Measurements from ENCODE around the gene GPRC5C. TPM values are rescaled to one million over a fixed set of nuclear protein-coding genes. Genes with fewer than 3 reads are reported as not detected.

The GPRC5C gene
- polyA plus RNA-seq, 2 of the 4 experiments (the other 2 are of a cell fraction), result 36.5 to 49.2 TPM

DNA sequence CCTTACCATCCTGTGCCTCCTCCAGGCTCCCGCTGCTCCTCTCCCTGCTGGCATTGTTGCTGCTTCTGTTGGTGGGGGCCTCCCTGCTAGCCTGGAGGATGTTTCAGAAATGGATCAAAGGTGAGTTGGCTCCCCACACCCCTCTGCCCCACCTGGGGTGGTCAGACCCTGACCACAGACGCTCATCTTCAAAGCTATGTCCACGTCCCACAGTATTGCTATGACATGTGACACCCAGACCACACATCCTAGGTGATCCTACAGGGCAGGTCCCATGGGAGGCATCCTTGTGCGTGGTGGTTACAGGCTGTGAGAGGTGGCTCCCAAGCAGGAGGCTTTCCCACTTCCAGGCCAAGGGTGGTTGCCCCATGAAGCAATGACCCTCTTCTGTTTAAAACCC is 45.5 kb downstream of the GPRC5C start:
- FAIRE-seq (no peak), DNase-seq (ENCODE audit: low read depth in 1 of 2, low spot score in 1 of 2) (no peak), ATAC-seq (no peak)
- Histone ChIP-seq H3K4me2 (no peak overlapping the region), H3K4me3 (no peak overlapping the region), H3K27ac (no peak overlapping the region), H3K9me3 (peaks cover 23% of the 10 kb centered on the region), H3K4me1 (no peaks in the 10 kb centered on the region)
- no peak for TF ChIP-seq ZFP36 (IDR thresholded peaks at IDR 0.05; ENCODE audit: borderline replicate concordance, partially characterized antibody)
- no peak for TF ChIP-seq RFX5 (IDR thresholded peaks at IDR 0.05)
- no peak for TF ChIP-seq ZSCAN20 (CRISPR knock-in tag; IDR thresholded peaks at IDR 0.05)
- no peak for TF ChIP-seq MYC (IDR thresholded peaks at IDR 0.05; ENCODE audit: borderline replicate concordance, low read length)
- TF ChIP-seq EHMT2 (IDR thresholded peaks at IDR 0.05; ENCODE audit: low read depth), result no peak
- TF ChIP-seq FOSL2 (IDR thresholded peaks at IDR 0.05), result no peak
- no peak for TF ChIP-seq FOSL2 (CRISPR knock-in tag; IDR thresholded peaks at IDR 0.05)
- TF ChIP-seq, protein P1, sequence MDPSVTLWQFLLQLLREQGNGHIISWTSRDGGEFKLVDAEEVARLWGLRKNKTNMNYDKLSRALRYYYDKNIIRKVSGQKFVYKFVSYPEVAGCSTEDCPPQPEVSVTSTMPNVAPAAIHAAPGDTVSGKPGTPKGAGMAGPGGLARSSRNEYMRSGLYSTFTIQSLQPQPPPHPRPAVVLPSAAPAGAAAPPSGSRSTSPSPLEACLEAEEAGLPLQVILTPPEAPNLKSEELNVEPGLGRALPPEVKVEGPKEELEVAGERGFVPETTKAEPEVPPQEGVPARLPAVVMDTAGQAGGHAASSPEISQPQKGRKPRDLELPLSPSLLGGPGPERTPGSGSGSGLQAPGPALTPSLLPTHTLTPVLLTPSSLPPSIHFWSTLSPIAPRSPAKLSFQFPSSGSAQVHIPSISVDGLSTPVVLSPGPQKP (IDR thresholded peaks at IDR 0.05; ENCODE audit: low read depth, low read length), result no peak
- TF ChIP-seq FOSB (CRISPR knock-in tag; IDR thresholded peaks at IDR 0.05), result no peak
- TF ChIP-seq BHLHE40 (IDR thresholded peaks at IDR 0.05; ENCODE audit: low read depth, low read length), result no peak
- TF ChIP-seq, protein P2, sequence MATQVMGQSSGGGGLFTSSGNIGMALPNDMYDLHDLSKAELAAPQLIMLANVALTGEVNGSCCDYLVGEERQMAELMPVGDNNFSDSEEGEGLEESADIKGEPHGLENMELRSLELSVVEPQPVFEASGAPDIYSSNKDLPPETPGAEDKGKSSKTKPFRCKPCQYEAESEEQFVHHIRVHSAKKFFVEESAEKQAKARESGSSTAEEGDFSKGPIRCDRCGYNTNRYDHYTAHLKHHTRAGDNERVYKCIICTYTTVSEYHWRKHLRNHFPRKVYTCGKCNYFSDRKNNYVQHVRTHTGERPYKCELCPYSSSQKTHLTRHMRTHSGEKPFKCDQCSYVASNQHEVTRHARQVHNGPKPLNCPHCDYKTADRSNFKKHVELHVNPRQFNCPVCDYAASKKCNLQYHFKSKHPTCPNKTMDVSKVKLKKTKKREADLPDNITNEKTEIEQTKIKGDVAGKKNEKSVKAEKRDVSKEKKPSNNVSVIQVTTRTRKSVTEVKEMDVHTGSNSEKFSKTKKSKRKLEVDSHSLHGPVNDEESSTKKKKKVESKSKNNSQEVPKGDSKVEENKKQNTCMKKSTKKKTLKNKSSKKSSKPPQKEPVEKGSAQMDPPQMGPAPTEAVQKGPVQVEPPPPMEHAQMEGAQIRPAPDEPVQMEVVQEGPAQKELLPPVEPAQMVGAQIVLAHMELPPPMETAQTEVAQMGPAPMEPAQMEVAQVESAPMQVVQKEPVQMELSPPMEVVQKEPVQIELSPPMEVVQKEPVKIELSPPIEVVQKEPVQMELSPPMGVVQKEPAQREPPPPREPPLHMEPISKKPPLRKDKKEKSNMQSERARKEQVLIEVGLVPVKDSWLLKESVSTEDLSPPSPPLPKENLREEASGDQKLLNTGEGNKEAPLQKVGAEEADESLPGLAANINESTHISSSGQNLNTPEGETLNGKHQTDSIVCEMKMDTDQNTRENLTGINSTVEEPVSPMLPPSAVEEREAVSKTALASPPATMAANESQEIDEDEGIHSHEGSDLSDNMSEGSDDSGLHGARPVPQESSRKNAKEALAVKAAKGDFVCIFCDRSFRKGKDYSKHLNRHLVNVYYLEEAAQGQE (IDR thresholded peaks at IDR 0.05), result no peak
- TF ChIP-seq, protein P3, sequence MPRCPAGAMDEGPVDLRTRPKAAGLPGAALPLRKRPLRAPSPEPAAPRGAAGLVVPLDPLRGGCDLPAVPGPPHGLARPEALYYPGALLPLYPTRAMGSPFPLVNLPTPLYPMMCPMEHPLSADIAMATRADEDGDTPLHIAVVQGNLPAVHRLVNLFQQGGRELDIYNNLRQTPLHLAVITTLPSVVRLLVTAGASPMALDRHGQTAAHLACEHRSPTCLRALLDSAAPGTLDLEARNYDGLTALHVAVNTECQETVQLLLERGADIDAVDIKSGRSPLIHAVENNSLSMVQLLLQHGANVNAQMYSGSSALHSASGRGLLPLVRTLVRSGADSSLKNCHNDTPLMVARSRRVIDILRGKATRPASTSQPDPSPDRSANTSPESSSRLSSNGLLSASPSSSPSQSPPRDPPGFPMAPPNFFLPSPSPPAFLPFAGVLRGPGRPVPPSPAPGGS (IDR thresholded peaks at IDR 0.05), result no peak
- TF ChIP-seq E2F6 (IDR thresholded peaks at IDR 0.05; ENCODE audit: borderline replicate concordance, low read depth), result no peak
- no peak for TF ChIP-seq SREBF2 (IDR thresholded peaks at IDR 0.05)
- TF ChIP-seq EP300 (IDR thresholded peaks at IDR 0.05), result no peak
- TF ChIP-seq JUN (IDR thresholded peaks at IDR 0.05), result no peak
- no peak for TF ChIP-seq ESRRA (IDR thresholded peaks at IDR 0.05; ENCODE audit: borderline replicate concordance, low read length)
- TF ChIP-seq ZC3H11A (IDR thresholded peaks at IDR 0.05), result no peak
- no peak for TF ChIP-seq TFCP2L1 (CRISPR knock-in tag; IDR thresholded peaks at IDR 0.05)
- TF ChIP-seq CBX8 (IDR thresholded peaks at IDR 0.05), result no peak
- no peak for TF ChIP-seq RCOR1 (IDR thresholded peaks at IDR 0.05; ENCODE audit: low read depth, low read length)
- ChIA-PET CTCF (interaction anchor here (2.6 kb wide), 1 partner anchor 109 kb away, joined by 8 read pairs; no protein-coding TSS in a partner anchor), POLR2A (no interaction called here)
- 31% methylated on average over 4 of the region's 4 CpGs for WGBS (ENCODE audit: missing lambda C conversion rate)

DNA sequence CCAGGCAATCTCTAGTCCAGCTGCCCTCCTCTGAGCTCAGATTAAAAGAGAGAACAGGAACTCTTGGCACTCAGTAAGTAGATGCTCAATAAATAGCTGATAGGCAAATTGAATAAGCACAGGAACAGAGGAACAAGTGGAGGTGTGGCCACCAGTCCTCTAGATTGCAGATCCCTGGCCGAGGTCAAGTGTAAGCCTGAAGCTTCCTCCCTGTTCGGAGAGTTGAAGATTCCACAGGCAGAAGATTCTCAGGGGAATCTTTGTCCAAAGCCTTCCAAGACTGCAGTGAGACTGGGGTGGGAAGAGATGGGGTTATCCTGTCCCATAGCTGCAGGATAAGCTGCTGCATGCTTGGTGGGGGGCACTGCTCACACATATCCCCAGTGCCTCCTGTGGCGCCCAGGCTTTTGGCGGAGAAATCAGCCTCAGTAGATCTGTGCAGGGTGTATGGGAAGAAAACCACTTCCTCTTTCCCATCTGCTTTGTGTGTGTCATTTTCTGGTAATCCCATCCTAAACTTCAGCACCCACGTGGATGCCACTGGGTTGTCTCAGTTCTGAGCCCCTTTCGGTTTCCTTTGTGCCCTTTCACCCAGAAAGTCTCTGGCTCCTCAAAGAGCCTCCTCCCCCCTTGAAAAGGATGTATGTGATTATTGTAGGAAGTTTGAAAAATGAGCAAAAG is 46.7 kb downstream of the GPRC5C start:
- POLR2A ChIA-PET, result no interaction called here
- CTCF ChIA-PET, result interaction anchor here (0.6 to 4.0 kb wide), 12 partner anchors 9 to 301 kb away, joined by 3 to 25 read pairs (median 4); partner anchors contain the start of gene CD300LB
- no peak for TF ChIP-seq KDM5A (IDR thresholded peaks at IDR 0.05)
- no peak for TF ChIP-seq HOXB13 (CRISPR knock-in tag; IDR thresholded peaks at IDR 0.05; ENCODE audit: low read depth)
- TF ChIP-seq ZC3H11A (IDR thresholded peaks at IDR 0.05), result no peak
- no peak for TF ChIP-seq RAD21 (conservative IDR thresholded peaks at IDR 0.05 in 1 of 2, IDR thresholded peaks at IDR 0.05 in 1 of 2)
- TF ChIP-seq MAZ (IDR thresholded peaks at IDR 0.05; ENCODE audit: borderline replicate concordance, low read depth, low read length), result no peak
- no peak for TF ChIP-seq ZSCAN20 (CRISPR knock-in tag; IDR thresholded peaks at IDR 0.05)
- TF ChIP-seq CBX2 (IDR thresholded peaks at IDR 0.05; ENCODE audit: borderline replicate concordance, low read depth), result no peak
- TF ChIP-seq MAFK (IDR thresholded peaks at IDR 0.05; ENCODE audit: partially characterized antibody), result no peak
- no peak for TF ChIP-seq JUNB (IDR thresholded peaks at IDR 0.05)
- TF ChIP-seq POLR2AphosphoS2 (conservative IDR thresholded peaks at IDR 0.05; ENCODE audit: low read length), result no peak
- TF ChIP-seq, protein P1 (IDR thresholded peaks at IDR 0.05; ENCODE audit: low read depth, low read length), result no peak
- TF ChIP-seq CEBPB (IDR thresholded peaks at IDR 0.05), result no peak
- TF ChIP-seq ZFP36 (IDR thresholded peaks at IDR 0.05; ENCODE audit: borderline replicate concordance, partially characterized antibody), result no peak
- TF ChIP-seq NFE2L2 (conservative IDR thresholded peaks at IDR 0.05; ENCODE audit: low read length), result no peak

More for the DNA sequence above, 46.7 kb downstream of the GPRC5C start:
- FAIRE-seq, result no peak
- H3K9me3 ChIP-seq, result peaks cover 23% of the 10 kb centered on the region
- ATAC-seq, result no peak
- 40% methylated on average over 6 of the region's 6 CpGs for WGBS (ENCODE audit: missing lambda C conversion rate)
- no peak overlapping the region for H3K4me3 ChIP-seq
- no peaks in the 10 kb centered on the region for H3K4me1 ChIP-seq
- no peak overlapping the region for H3K27ac ChIP-seq
- H3K4me2 ChIP-seq, result no peak overlapping the region
- DNase-seq (ENCODE audit: low read depth in 1 of 2, low spot score in 1 of 2), result no peak
